Midbrain (tissue), 1 donor: ENCODE measurements around the gene MET.
"Not testable (repeated sequence)": the region's sequence is repeated elsewhere in the genome, so short reads cannot be mapped to it uniquely, and the experiment has no call there.

ENCODE experiments used
- DNase-seq: peaks from one replicate; lab custom pipeline; 2025; lab: John Stamatoyannopoulos, UW

MET gene

GRCh38 chr7:116698930-116699721 is 27.1 kb downstream of the MET start:
- DNase-seq, result no peak

GRCh38 chr7:116699722-116700120 is 27.7 kb downstream of the MET start:
- no peak for DNase-seq

GRCh38 chr7:116702046-116702785 is 30.2 kb downstream of the MET start:
- no peak for DNase-seq

GRCh38 chr7:116704650-116705228 is 32.7 kb downstream of the MET start:
- no peak for DNase-seq

GRCh38 chr7:116705419-116705818 is 33.4 kb downstream of the MET start:
- DNase-seq, result no peak

GRCh38 chr7:116706668-116707126 is 34.7 kb downstream of the MET start:
- no peak for DNase-seq

- DNase-seq, result no peak
Measured at GRCh38 chr7:116707289-116707688, 35.3 kb downstream of the MET start.

GRCh38 chr7:116708248-116708647 is 36.3 kb downstream of the MET start:
- no peak for DNase-seq

GRCh38 chr7:116708861-116709260 is 36.9 kb downstream of the MET start:
- no peak for DNase-seq

GRCh38 chr7:116709336-116709735 is 37.3 kb downstream of the MET start:
- DNase-seq, result no peak

- no peak for DNase-seq
Measured at GRCh38 chr7:116710764-116711452, 38.9 kb downstream of the MET start.

GRCh38 chr7:116711790-116712189 is 39.8 kb downstream of the MET start:
- no peak for DNase-seq

- no peak for DNase-seq
Measured at GRCh38 chr7:116713500-116713899, 41.5 kb downstream of the MET start.

GRCh38 chr7:116713918-116714317 is 41.9 kb downstream of the MET start:
- no peak for DNase-seq

- DNase-seq, result no peak
Measured at GRCh38 chr7:116715077-116715476, 43.1 kb downstream of the MET start.

- no peak for DNase-seq
Measured at GRCh38 chr7:116717137-116717536, 45.1 kb downstream of the MET start.

GRCh38 chr7:116723959-116724529 is 52.0 kb downstream of the MET start:
- DNase-seq, result not testable (repeated sequence)

- no peak for DNase-seq
Measured at GRCh38 chr7:116724560-116725231, 52.7 kb downstream of the MET start.

GRCh38 chr7:116726149-116726548 is 54.2 kb downstream of the MET start:
- no peak for DNase-seq

GRCh38 chr7:116726713-116727431 is 54.9 kb downstream of the MET start:
- DNase-seq, result no peak
